NCI-H128 (cell line): Measurements from ENCODE around the gene CYB5A.
"Not testable (repeated sequence)": the region's sequence is repeated elsewhere in the genome, so short reads cannot be mapped to it uniquely, and the experiment has no call there.

Experiments used
- DNase-seq: peaks from one replicate; lab custom pipeline; 2025; ENCODE audit not compliant: unreplicated experiment; lab: John Stamatoyannopoulos, UW

Gene CYB5A

DNA sequence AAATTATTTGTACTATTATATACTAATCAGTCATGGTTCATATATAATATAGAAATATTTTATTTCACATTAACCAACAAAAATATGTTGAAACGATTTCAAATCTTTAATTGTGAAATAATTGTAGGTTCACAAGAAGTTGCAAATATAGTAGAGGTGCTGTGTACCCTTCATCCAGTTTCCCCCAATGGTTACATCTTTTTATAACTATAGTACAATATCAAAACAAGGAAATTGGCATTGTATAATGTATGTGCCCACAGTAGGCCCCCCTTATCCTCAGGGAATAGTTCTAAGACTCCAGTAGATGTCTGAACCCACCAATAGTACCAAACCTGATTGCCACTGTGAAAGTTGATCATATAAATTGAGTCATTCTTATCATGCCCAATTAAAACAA lies 7.4 kb upstream of the CYB5A start:
- no peak for DNase-seq

DNA sequence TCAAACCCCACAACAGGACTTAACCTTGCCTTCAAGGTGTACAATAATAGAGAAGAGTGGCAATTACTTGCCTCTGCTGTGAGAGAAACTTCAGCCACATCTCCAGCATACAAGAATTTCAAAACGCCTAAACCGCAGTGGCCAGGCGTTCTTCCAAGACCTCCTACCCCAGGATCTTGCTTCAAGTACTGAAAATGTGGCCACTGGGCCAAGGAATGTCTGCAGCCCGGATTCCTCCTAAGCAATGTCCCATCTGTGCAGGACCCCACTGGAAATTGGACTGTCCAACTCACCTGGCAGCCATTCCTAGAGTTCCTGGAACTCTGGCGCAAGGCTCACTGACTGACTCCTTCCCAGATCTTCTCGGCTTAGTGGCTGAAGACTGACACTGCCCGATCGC lies 2.8 kb upstream of the CYB5A start:
- no peak for DNase-seq

DNA sequence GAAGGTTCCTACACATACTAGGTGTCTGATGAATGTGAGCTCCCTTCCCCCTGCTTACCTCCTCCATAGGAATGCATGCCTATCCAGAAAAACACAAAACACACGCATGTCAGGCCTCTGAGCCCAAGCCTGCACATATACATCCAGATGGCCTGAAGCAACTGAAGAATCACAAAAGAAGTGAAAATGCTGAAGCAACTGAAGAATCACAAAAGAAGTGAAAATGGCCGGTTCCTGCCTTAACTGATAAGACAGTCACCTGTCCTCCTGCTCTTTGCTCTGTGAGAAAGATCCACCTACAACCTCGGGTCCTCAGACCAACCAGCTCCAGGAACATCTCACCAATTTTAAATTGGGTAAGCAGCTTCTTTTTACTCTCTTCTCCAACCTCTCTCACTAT lies 1.2 kb upstream of the CYB5A start:
- not testable (repeated sequence) for DNase-seq

- DNase-seq = no peak
Measured at GRCh38 chr18:74292541-74292858, 737 bp upstream of the CYB5A start.

GRCh38 chr18:74291472-74291770 lies 342 bp downstream of the CYB5A start:
- DNase-seq = peak; percentile 74

DNA sequence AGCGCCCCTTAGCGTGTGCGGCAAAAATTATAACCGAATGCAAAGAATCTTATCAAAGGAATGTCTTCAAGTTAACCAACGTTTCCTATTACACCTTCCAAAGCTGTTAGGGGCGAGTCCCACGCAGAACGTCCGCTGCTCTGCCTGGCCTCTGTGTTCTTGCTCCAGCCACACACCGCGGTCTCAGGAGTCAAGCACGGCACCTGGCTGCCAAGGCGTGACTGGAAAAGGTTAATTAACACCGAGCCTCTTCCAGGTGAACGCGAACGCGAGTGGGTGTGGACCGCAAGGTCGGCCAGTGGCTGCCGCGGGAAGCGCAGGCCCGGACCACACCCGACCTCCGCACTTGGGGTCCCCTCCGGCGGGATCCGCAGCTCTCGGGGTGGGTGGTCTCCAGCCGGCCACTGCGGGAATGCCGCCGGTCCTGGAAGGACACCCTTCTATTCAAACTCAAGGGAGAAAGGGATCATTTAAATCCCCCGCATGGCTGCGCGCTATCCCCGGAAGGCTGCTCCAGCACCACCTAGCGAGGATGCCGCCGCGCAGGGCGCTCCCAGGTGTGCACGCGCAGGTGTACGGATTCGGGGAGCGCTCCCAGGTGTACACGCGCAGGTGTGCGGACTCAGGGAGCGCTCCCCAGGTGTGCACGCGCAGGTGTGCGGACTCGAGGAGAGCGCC lies 830 bp downstream of the CYB5A start:
- DNase-seq = peak; percentile 74

GRCh38 chr18:74290021-74290420 lies 1.7 kb downstream of the CYB5A start:
- no peak for DNase-seq

- no peak for DNase-seq
Measured at GRCh38 chr18:74289137-74289536, 2.6 kb downstream of the CYB5A start.

DNA sequence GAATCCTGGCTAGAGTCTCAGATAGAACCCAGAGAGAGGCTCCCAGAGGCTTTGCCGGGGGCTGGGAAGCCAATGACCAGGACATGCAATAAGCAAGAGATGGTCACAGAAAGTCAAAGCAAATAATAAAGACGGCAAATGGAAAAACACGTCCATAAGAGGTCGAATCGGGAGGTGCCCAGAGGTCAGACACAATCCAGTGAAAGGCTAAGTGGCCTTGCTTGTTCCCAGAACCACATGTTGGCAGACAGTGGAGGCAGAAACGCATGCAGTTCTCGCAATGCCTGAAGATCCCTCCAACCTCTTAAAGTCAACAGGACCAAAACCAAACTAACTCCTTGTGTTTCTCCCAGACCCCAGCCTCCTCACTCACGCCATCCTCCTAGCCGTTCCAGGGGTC lies 3.0 kb downstream of the CYB5A start:
- DNase-seq = no peak

DNA sequence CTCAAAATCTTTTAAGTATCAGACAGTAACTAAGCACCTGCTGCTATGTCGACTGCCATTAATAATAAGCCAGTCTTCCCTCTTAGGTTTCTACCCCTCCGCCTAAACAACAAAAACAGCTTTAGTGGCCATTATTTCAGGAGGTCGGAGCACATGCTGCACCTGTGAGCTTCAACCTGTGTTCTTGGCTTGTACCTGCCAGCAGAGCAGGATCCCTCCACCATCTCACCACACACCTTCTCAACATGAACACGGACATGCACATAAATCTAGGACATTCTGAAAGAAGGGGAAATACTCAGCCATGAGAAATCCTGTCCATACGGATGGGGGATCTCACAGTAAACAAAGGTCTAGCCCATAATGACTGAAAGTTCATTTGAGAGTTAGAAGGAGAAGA lies 3.7 kb downstream of the CYB5A start:
- no peak for DNase-seq

DNA sequence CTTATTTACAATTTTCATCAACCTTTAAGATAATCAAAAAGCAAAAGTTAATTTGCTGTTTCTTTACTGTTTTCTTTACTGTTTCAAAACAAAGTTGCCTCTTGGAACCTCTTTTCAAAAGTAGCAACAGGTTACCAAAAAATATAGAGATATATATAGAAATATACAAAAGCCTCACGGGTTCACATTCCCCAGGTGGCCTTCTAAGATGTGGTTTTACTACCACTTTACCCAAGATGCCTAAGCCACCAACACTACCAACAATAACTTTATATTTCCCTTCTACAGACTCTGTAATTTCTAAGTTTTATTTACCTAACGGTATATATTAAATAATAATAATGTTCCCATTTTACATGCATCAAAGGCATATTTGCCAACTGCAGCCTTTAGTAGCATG lies 4.9 kb downstream of the CYB5A start:
- DNase-seq = no peak

DNA sequence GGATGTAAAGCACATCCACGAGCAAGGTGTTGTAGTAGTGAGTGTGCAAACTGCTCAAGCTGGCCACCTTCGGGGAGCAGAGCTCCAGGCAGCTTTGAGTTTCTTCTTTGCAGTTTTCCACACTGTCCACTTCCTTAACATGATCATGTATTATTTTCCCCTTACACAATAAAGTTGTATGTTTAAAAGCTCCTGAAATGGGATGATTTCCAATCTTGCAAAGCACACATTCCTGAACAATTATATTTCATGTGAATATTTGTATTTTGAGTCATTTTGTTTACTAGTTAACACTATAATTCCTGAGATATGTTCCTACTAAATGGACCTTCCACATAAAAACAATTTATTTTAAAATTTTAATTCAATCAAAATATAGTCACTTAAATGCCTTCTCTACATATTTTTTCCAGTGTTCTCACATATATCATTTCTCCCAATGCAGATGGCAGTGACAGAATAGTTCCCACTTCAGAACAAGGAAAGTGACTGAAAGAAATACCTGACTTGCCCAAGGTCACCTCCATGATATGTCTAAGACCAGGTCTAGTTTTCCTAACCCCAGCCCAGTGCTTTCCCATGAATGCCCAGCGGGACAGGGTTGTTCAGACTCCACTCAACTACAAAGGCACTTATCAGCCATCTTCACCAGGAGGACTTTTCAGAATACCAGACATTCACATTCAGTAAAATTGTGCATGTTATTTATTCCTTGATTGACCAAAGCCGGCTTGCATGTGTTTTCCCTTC lies 5.5 kb downstream of the CYB5A start:
- DNase-seq = no peak

GRCh38 chr18:74285583-74285982 lies 6.2 kb downstream of the CYB5A start:
- not testable (repeated sequence) for DNase-seq

GRCh38 chr18:74284980-74285355 lies 6.8 kb downstream of the CYB5A start:
- DNase-seq = no peak

GRCh38 chr18:74284191-74284979 lies 7.4 kb downstream of the CYB5A start:
- DNase-seq = no peak

DNA sequence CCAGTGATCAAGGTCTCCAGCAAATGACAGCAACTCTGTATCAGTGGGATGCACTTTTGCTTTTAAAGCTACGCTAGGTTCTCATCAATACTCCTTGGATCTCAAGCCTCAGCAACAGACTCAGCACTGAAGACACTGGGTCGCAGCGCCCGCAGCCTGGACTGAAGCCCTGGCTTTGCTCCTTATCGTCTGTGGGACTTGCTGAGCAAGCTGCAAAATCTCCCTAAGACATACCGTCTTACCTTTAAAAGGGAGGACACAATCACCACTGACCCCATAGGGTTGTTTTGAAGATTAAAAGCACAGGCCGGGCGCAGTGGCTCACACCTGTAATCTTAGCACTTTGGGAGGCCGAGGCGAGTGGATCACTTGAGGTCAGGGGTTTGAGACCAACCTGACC lies 8.1 kb downstream of the CYB5A start:
- no peak for DNase-seq

DNA sequence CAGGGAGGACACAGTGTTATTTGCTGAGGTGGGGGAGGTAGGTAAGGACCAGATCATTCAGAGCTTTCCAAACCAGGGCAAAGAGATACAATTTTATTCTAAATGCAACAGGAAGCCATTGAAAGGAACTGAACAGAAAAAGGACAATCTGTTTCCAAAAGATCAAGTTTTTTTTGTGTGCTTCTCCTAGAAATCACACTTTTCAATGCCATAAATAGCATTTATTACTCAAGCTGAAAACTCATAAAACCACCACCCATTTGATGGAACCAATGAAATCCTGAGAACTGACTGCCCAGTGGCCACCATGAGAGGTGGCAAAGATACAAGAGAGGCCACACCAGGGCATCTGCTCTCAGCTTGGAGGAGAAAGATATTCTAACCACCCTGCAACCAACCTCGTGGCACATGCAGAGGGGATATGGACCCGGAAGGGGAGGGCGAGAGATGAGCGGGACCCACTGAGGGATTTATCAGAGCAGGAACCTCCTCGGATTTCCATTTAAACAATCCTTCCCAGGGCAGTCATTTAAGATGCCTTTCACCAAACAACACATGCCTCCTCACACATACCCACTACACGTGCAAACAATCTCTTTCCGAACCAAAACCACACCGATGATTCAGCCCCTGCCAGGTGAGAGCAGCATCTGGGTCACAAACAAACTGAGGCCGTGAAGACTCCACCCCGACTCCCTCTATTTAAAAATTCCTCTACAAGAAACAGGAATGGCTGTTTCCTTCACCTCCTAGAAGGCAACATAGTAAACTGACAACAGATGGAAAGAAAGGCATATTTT lies 8.8 kb downstream of the CYB5A start:
- DNase-seq = no peak

DNA sequence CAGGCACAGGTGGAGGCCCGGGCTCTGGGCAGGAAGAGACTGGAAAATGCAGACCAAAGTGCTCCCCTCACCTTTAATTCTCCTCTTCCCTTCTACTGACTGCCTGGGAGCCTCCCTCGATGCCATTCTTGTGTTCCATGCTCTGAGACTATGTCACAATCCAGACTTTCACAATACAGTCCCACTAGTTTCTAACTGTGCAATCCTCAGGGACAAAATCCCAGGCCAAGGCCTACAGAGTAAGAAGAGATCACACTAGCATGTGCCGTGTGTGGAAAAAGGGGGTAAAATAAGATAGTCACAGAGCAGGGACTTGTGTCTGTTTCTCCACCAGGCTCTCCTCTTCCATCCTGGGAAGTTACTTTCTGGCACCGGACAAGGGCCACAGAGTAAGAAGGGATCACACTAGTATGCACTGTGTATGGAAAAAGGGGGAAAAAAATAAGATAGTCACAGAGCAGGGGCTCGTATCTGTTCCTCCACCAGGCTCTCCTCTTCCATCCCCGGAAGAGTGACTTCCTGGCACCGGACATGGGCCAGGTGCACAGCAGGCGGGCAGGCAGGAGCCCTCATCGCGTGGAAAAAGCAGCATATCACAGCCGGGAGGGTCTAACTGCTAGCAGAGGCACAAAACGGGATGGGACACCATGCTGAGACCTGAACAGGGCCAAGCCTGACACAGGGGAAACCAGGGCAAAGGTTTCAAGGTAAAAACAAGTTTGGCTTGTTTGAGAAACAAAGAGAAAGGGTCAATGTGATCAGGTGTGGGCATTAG lies 9.6 kb downstream of the CYB5A start:
- DNase-seq = no peak

DNA sequence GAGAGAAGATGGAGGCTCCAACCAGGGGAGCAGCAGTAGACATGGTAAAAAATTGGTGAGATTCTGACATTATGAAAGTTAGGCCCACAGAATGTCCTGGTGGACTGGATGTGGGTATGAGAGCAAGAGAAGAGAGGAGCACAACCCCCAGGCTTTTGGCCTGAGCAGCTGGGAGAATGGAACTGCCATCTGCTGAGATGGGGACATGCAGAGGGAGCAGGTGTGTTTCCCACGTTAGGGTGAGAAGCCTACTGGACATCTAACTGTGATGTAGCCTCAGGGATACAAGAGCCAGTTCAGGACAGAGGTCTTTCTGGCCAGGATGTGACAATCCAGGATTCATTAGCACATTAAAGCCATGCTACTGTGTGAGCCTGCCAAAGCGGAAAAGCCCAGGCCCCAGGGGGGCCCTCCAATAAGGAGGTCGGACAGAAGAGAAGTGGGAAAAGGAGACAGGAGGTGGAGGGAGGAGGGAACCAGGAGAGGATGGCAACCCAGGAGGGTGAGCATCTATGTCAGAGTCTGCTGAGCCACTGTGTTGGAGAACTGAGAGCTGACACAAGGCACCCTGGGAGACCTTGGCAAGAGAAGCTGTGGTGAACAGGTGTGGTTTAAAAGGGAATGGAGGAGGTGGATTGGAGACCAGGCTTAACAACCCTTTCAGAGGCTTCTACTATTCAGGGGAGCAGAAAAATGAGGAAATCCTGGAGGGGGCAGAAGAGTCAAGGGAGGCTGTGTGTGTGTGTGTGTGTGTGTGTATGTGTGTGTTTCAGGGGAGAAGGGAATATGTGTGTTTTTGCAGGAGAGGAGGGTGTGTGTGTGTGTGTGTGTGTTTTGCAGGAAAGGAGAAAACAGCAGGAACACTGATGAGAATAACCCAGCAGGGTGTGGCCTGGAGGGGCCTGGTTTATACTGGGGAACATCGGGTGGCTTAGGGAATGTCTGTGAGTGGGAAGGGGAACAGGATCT lies 10.5 kb downstream of the CYB5A start:
- peak; percentile 31 for DNase-seq

GRCh38 chr18:74278983-74279382 lies 12.8 kb downstream of the CYB5A start:
- DNase-seq = no peak
